UCSD-AML1 (cell line): ENCODE measurements around the gene ADGRL3.
"Not testable (repeated sequence)": the region's sequence is repeated elsewhere in the genome, so short reads cannot be mapped to it uniquely, and the experiment has no call there.

Experiments used
- DNase-seq: peaks from one replicate; lab custom pipeline; 2025; ENCODE audit not compliant: unreplicated experiment; lab: John Stamatoyannopoulos, UW

The ADGRL3 gene

GRCh38 chr4:61596606-61597340 is 396.6 kb downstream of the ADGRL3 start:
- no peak for DNase-seq

- DNase-seq = no peak
These were observed 403.0 kb downstream of the ADGRL3 start for GRCh38 chr4:61603086-61603485.

- no peak for DNase-seq
These were observed 403.9 kb downstream of the ADGRL3 start for GRCh38 chr4:61604054-61604453.

- DNase-seq = no peak
These were observed 405.9 kb downstream of the ADGRL3 start for GRCh38 chr4:61605984-61606383.

- no peak for DNase-seq
These were observed 414.1 kb downstream of the ADGRL3 start for GRCh38 chr4:61614231-61614630.

GRCh38 chr4:61619528-61619927 is 419.4 kb downstream of the ADGRL3 start:
- DNase-seq = no peak

- DNase-seq = no peak
These were observed 428.2 kb downstream of the ADGRL3 start for GRCh38 chr4:61628282-61628681.

- no peak for DNase-seq
These were observed 428.6 kb downstream of the ADGRL3 start for GRCh38 chr4:61628727-61629126.

GRCh38 chr4:61630548-61630947 is 430.4 kb downstream of the ADGRL3 start:
- DNase-seq = no peak

GRCh38 chr4:61638591-61638990 is 438.5 kb downstream of the ADGRL3 start:
- DNase-seq = no peak

- not testable (repeated sequence) for DNase-seq
These were observed 446.7 kb downstream of the ADGRL3 start for GRCh38 chr4:61646746-61647350.

GRCh38 chr4:61648264-61648663 is 448.1 kb downstream of the ADGRL3 start:
- no peak for DNase-seq

- DNase-seq = no peak
These were observed 456.9 kb downstream of the ADGRL3 start for GRCh38 chr4:61657016-61657415.

GRCh38 chr4:61661960-61662359 is 461.8 kb downstream of the ADGRL3 start:
- DNase-seq = peak; percentile 1

- no peak for DNase-seq
These were observed 462.2 kb downstream of the ADGRL3 start for GRCh38 chr4:61662362-61662761.

GRCh38 chr4:61663310-61663709 is 463.2 kb downstream of the ADGRL3 start:
- peak; percentile 3 for DNase-seq

GRCh38 chr4:61665649-61666048 is 465.5 kb downstream of the ADGRL3 start:
- DNase-seq = no peak

- no peak for DNase-seq
These were observed 466.1 kb downstream of the ADGRL3 start for GRCh38 chr4:61666244-61666643.

- DNase-seq = no peak
These were observed 471.5 kb downstream of the ADGRL3 start for GRCh38 chr4:61671599-61671998.

- DNase-seq = no peak
These were observed 475.3 kb downstream of the ADGRL3 start for GRCh38 chr4:61675464-61675863.

- no peak for DNase-seq
These were observed 478.2 kb downstream of the ADGRL3 start for GRCh38 chr4:61678297-61678696.

- DNase-seq = no peak
These were observed 493.4 kb downstream of the ADGRL3 start for GRCh38 chr4:61693520-61693919.
